ENCODE data around the gene B3GNT8. TPM values are rescaled to one million over a fixed set of nuclear protein-coding genes. Genes with fewer than 3 reads are reported as not detected.

Gene B3GNT8
- total RNA-seq, 2 donors from 2014 or later: 3.6 to 9.1 TPM

GRCh38 chr19:41426116-41426841 lies 895 bp downstream of the B3GNT8 start:
- Histone ChIP-seq H3K4me1 (peaks cover 9% of the 10 kb centered on the region), H3K27me3 (no peaks in the 10 kb centered on the region), H3K4me3 (no peak overlapping the region), H3K9me3 (no peaks in the 10 kb centered on the region), H3K36me3 (replicated peaks in 1 of 2; ENCODE audit: insufficient read depth in 1 of 2, low read depth in 2 of 2) (peaks cover 0 to 22% of the 10 kb centered on the region in 2 donors), H3K27ac (peak overlapping the region; percentile 78 to 85 (median 81))
- intact Hi-C loops (cut with DNase I): no loop called here
- TF ChIP-seq POLR2A (IDR thresholded peaks at IDR 0.05) (no peak), CTCF (IDR thresholded peaks at IDR 0.05) (no peak)
- WGBS, 2 donors: 80 to 93% methylated on average over 16 to 33 of the region's 36 CpGs
- DNase-seq (no peak), ATAC-seq (no peak)

GRCh38 chr19:41425174-41426115 lies 1.7 kb downstream of the B3GNT8 start:
- ATAC-seq (no peak), DNase-seq (no peak)
- 89 to 93% methylated on average over 10 to 28 of the region's 28 CpGs for WGBS, 2 donors
- peaks cover 9% of the 10 kb centered on the region for H3K4me1 ChIP-seq
- H3K36me3 ChIP-seq (replicated peaks in 1 of 2; ENCODE audit: insufficient read depth in 1 of 2, low read depth in 2 of 2): peaks cover 0 to 25% of the 10 kb centered on the region in 2 donors
- H3K4me3 ChIP-seq: no peak overlapping the region
- H3K27me3 ChIP-seq: no peaks in the 10 kb centered on the region
- intact Hi-C loops (cut with DNase I): no loop called here
- no peaks in the 10 kb centered on the region for H3K9me3 ChIP-seq
- H3K27ac ChIP-seq: no peak overlapping the region
- TF ChIP-seq CTCF (IDR thresholded peaks at IDR 0.05): no peak
- no peak for TF ChIP-seq POLR2A (IDR thresholded peaks at IDR 0.05)

GRCh38 chr19:41424335-41425173 lies 2.6 kb downstream of the B3GNT8 start:
- Histone ChIP-seq H3K9me3 (no peaks in the 10 kb centered on the region), H3K27ac (no peak overlapping the region), H3K27me3 (no peaks in the 10 kb centered on the region), H3K4me3 (no peak overlapping the region), H3K4me1 (peaks cover 9% of the 10 kb centered on the region), H3K36me3 (replicated peaks in 1 of 2; ENCODE audit: insufficient read depth in 1 of 2, low read depth in 2 of 2) (peaks cover 0 to 25% of the 10 kb centered on the region in 2 donors)
- ATAC-seq (no peak), DNase-seq (no peak)
- intact Hi-C loops (cut with DNase I): no loop called here
- 87 to 95% methylated on average over 10 to 21 of the region's 21 CpGs for WGBS, 2 donors
- TF ChIP-seq POLR2A (IDR thresholded peaks at IDR 0.05) (no peak), CTCF (IDR thresholded peaks at IDR 0.05) (no peak)

GRCh38 chr19:41422955-41423354 lies 4.2 kb downstream of the B3GNT8 start:
- DNase-seq (no peak), ATAC-seq (no peak)
- Histone ChIP-seq H3K4me3 (no peak overlapping the region), H3K27ac (no peak overlapping the region), H3K36me3 (replicated peaks in 1 of 2; ENCODE audit: insufficient read depth in 1 of 2, low read depth in 2 of 2) (peaks cover 0 to 32% of the 10 kb centered on the region in 2 donors), H3K4me1 (no peaks in the 10 kb centered on the region), H3K9me3 (no peaks in the 10 kb centered on the region), H3K27me3 (no peaks in the 10 kb centered on the region)
- TF ChIP-seq CTCF (IDR thresholded peaks at IDR 0.05) (no peak), POLR2A (IDR thresholded peaks at IDR 0.05) (no peak)
- WGBS, 2 donors: 90 to 95% methylated on average over 6 to 11 of the region's 12 CpGs
- intact Hi-C loops (cut with DNase I): no loop called here

All from body of pancreas (tissue), 4 donors.